ENCODE measurements around the gene PRSS57. TPM values are rescaled to one million over a fixed set of nuclear protein-coding genes. Genes with fewer than 3 reads are reported as not detected.
A peak's percentile ranks its signal among the peaks of the same experiment; 100 is the strongest.

The PRSS57 gene
- total and polyA plus RNA-seq, 2 of the 13 experiments (the other 11 are each of a cell fraction or from before 2014, with no cell fraction given): 0.12 TPM; not detected in 1

DNA sequence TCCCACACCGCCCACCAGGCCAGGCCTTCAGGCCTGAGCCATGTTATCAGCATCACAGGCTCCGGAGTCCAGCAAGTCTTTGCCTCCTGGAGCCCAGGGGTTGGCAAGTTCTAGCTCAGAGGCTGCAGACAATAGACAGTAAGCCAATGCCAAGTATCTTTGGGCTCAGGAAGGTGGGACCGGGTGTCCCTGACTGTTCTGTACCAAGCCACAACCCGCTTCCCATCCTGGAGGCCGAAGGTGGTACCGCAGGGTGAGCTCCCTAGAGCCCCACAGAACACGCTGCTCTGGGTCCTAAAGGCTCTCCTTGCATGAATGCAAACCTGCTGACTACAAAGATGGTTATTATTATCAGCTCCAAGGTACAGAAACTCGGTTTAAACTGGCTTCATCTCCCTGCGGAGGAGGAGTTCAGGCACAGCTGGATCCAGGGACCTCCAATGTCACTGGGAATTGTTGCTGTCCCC, 24.6 kb downstream of the PRSS57 start (continued):
- TF ChIP-seq, protein P1, sequence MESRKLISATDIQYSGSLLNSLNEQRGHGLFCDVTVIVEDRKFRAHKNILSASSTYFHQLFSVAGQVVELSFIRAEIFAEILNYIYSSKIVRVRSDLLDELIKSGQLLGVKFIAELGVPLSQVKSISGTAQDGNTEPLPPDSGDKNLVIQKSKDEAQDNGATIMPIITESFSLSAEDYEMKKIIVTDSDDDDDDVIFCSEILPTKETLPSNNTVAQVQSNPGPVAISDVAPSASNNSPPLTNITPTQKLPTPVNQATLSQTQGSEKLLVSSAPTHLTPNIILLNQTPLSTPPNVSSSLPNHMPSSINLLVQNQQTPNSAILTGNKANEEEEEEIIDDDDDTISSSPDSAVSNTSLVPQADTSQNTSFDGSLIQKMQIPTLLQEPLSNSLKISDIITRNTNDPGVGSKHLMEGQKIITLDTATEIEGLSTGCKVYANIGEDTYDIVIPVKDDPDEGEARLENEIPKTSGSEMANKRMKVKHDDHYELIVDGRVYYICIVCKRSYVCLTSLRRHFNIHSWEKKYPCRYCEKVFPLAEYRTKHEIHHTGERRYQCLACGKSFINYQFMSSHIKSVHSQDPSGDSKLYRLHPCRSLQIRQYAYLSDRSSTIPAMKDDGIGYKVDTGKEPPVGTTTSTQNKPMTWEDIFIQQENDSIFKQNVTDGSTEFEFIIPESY (CRISPR knock-in tag; IDR thresholded peaks at IDR 0.05): 0 out of 2 replicates have a peak, but pooled peaks have one; percentile 7
- 0 out of 2 replicates have a peak, but pooled peaks have one; percentile 16 for TF ChIP-seq MAFF (IDR thresholded peaks at IDR 0.05; ENCODE audit: low read depth, low read length)
- 0 out of 2 replicates have a peak, but pooled peaks have one; percentile 48 for TF ChIP-seq REPIN1 (CRISPR knock-in tag; IDR thresholded peaks at IDR 0.05; ENCODE audit: borderline replicate concordance, low read depth)
- 0 out of 2 replicates have a peak, but pooled peaks have one; percentile 32 for TF ChIP-seq RAD21 (CRISPR knock-in tag; IDR thresholded peaks at IDR 0.05)
- TF ChIP-seq, protein P2, sequence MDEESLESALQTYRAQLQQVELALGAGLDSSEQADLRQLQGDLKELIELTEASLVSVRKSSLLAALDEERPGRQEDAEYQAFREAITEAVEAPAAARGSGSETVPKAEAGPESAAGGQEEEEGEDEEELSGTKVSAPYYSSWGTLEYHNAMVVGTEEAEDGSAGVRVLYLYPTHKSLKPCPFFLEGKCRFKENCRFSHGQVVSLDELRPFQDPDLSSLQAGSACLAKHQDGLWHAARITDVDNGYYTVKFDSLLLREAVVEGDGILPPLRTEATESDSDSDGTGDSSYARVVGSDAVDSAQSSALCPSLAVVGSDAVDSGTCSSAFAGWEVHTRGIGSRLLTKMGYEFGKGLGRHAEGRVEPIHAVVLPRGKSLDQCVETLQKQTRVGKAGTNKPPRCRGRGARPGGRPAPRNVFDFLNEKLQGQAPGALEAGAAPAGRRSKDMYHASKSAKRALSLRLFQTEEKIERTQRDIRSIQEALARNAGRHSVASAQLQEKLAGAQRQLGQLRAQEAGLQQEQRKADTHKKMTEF (CRISPR knock-in tag; IDR thresholded peaks at IDR 0.05): no peak
- no peak for TF ChIP-seq ZNF160 (CRISPR knock-in tag; IDR thresholded peaks at IDR 0.05)
- peak; percentile 56; the same call in 1 of the 2 replicates for TF ChIP-seq ZNF292 (CRISPR knock-in tag; IDR thresholded peaks at IDR 0.05; ENCODE audit: borderline replicate concordance, low read depth)
- TF ChIP-seq, protein P3, sequence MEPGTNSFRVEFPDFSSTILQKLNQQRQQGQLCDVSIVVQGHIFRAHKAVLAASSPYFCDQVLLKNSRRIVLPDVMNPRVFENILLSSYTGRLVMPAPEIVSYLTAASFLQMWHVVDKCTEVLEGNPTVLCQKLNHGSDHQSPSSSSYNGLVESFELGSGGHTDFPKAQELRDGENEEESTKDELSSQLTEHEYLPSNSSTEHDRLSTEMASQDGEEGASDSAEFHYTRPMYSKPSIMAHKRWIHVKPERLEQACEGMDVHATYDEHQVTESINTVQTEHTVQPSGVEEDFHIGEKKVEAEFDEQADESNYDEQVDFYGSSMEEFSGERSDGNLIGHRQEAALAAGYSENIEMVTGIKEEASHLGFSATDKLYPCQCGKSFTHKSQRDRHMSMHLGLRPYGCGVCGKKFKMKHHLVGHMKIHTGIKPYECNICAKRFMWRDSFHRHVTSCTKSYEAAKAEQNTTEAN (CRISPR knock-in tag; conservative IDR thresholded peaks at IDR 0.05): no peak
- TF ChIP-seq, protein P4, sequence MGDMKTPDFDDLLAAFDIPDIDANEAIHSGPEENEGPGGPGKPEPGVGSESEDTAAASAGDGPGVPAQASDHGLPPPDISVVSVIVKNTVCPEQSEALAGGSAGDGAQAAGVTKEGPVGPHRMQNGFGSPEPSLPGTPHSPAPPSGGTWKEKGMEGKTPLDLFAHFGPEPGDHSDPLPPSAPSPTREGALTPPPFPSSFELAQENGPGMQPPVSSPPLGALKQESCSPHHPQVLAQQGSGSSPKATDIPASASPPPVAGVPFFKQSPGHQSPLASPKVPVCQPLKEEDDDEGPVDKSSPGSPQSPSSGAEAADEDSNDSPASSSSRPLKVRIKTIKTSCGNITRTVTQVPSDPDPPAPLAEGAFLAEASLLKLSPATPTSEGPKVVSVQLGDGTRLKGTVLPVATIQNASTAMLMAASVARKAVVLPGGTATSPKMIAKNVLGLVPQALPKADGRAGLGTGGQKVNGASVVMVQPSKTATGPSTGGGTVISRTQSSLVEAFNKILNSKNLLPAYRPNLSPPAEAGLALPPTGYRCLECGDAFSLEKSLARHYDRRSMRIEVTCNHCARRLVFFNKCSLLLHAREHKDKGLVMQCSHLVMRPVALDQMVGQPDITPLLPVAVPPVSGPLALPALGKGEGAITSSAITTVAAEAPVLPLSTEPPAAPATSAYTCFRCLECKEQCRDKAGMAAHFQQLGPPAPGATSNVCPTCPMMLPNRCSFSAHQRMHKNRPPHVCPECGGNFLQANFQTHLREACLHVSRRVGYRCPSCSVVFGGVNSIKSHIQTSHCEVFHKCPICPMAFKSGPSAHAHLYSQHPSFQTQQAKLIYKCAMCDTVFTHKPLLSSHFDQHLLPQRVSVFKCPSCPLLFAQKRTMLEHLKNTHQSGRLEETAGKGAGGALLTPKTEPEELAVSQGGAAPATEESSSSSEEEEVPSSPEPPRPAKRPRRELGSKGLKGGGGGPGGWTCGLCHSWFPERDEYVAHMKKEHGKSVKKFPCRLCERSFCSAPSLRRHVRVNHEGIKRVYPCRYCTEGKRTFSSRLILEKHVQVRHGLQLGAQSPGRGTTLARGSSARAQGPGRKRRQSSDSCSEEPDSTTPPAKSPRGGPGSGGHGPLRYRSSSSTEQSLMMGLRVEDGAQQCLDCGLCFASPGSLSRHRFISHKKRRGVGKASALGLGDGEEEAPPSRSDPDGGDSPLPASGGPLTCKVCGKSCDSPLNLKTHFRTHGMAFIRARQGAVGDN (CRISPR knock-in tag; IDR thresholded peaks at IDR 0.05): peak; percentile 49
- no peak for TF ChIP-seq IKZF1 (IDR thresholded peaks at IDR 0.05)
- TF ChIP-seq, protein P5, sequence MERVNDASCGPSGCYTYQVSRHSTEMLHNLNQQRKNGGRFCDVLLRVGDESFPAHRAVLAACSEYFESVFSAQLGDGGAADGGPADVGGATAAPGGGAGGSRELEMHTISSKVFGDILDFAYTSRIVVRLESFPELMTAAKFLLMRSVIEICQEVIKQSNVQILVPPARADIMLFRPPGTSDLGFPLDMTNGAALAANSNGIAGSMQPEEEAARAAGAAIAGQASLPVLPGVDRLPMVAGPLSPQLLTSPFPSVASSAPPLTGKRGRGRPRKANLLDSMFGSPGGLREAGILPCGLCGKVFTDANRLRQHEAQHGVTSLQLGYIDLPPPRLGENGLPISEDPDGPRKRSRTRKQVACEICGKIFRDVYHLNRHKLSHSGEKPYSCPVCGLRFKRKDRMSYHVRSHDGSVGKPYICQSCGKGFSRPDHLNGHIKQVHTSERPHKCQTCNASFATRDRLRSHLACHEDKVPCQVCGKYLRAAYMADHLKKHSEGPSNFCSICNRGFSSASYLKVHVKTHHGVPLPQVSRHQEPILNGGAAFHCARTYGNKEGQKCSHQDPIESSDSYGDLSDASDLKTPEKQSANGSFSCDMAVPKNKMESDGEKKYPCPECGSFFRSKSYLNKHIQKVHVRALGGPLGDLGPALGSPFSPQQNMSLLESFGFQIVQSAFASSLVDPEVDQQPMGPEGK (CRISPR knock-in tag; IDR thresholded peaks at IDR 0.05): peak; percentile 36; the same call in 1 of the 2 replicates
- no peak for TF ChIP-seq SAFB2 (CRISPR knock-in tag; IDR thresholded peaks at IDR 0.05; ENCODE audit: borderline replicate concordance, low read depth)
- TF ChIP-seq ATF7-NPFF (CRISPR knock-in tag; IDR thresholded peaks at IDR 0.05; ENCODE audit: low read depth): no peak
- no peak for TF ChIP-seq HNF4G (IDR thresholded peaks at IDR 0.05; ENCODE audit: borderline replicate concordance, low read depth, low read length)
- TF ChIP-seq HNF4G (CRISPR knock-in tag; IDR thresholded peaks at IDR 0.05; ENCODE audit: borderline replicate concordance, low read depth): no peak

All from HepG2 (cell line).